ENCODE measurements around the gene PHTF1.

DNA sequence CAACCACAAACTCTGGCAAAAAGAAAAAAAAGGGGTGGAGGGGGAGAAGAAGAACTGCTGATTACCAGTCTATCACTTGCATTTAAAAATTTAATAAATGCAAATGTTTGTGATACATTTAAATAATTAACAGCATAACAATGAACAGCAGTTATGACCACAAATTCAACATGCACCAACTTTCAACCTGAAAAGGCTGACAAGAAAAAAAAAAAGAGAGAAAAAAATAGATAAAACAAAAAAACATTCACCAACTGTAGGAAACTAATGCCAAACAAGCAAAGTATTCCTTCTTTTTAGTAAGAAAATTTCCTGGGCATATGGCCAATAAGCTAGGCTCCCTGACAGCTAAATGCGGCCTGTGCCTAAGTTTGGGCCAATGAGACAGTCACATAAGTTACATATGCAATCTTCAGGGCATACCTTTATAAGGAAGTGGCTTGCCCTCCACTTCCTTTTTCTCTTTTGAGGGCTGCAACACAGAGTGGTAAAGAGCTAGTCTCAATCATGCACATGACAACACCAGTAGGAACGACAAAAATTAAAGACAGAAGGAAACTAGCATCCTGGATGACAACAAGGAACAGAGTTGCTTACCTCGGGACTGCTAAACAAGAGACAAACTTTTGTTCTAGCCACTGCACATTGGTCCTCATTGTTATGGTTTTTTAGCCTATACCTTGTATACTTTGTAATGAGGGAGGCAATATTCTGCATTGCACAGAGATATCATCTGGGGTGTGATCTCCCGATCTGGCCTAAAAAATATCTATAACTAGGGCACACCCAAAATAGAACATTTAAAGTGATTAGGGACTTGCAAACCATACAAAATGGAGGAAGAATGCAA is 24.2 kb upstream of the PHTF1 start:
- no peak for TF ChIP-seq EZH2 (IDR thresholded peaks at IDR 0.05; ENCODE audit: low read length)
- TF ChIP-seq, protein P1, sequence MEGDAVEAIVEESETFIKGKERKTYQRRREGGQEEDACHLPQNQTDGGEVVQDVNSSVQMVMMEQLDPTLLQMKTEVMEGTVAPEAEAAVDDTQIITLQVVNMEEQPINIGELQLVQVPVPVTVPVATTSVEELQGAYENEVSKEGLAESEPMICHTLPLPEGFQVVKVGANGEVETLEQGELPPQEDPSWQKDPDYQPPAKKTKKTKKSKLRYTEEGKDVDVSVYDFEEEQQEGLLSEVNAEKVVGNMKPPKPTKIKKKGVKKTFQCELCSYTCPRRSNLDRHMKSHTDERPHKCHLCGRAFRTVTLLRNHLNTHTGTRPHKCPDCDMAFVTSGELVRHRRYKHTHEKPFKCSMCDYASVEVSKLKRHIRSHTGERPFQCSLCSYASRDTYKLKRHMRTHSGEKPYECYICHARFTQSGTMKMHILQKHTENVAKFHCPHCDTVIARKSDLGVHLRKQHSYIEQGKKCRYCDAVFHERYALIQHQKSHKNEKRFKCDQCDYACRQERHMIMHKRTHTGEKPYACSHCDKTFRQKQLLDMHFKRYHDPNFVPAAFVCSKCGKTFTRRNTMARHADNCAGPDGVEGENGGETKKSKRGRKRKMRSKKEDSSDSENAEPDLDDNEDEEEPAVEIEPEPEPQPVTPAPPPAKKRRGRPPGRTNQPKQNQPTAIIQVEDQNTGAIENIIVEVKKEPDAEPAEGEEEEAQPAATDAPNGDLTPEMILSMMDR (optimal IDR thresholded peaks at IDR 0.05 in 1 of 3, IDR thresholded peaks at IDR 0.05 in 1 of 3, conservative IDR thresholded peaks at IDR 0.05 in 1 of 3; ENCODE audit: extremely low read depth in 1 of 3, insufficient read depth in 2 of 3, low read length in 3 of 3): no peak

All from keratinocyte (primary cell).